Right lobe of liver (tissue), 6 donors: ENCODE measurements around the gene SMARCE1. TPM values are rescaled to one million over a fixed set of nuclear protein-coding genes. Genes with fewer than 3 reads are reported as not detected.

ENCODE experiments used
- ATAC-seq, 4 donors: fragments of 200-7000 bp; cut with Tn5 transposase; one replicate each; pipeline ENCODE4 v1.9.1; 2020; ENCODE audit warnings: mild to moderate bottlenecking in 4 of 4, moderate library complexity in 4 of 4
- DNase-seq, 3 donors: peaks; one replicate each; pipeline ENCODE4 v3.0.0-alpha.2; 2020
- H3K27ac ChIP-seq, 3 donors: fragments of 200-600 bp; one replicate each; pipeline ENCODE4 v1.8.0; 2022
- H3K27me3 ChIP-seq, 2 donors: fragments of 200-600 bp; one replicate each; pipeline ENCODE4 v1.8.0; 2022
- H3K36me3 ChIP-seq, 4 donors: fragments of 200-600 bp; sonication (generic) in 1 of 4; one replicate each; pipeline versions ENCODE4 v1.5.1 to v1.8.0; 2017 to 2022; ENCODE audit warnings: control low read depth in 1 of 4
- H3K4me1 ChIP-seq, 4 donors: fragments of 200-600 bp; sonication (generic) in 1 of 4; one replicate each; pipeline versions ENCODE4 v1.5.1 to v1.8.0; 2017 to 2022; ENCODE audit warnings: control low read depth in 1 of 4
- H3K4me3 ChIP-seq, 3 donors: fragments of 200-600 bp; one replicate each; pipeline ENCODE4 v1.8.0; 2022
- H3K9me3 ChIP-seq, 4 donors: fragments of 200-600 bp; sonication (generic) in 1 of 4; one replicate each; pipeline versions ENCODE4 v1.5.1 to v1.8.0; 2017 to 2022; ENCODE audit warnings: control low read depth in 1 of 4
- POLR2A ChIP-seq: fragments of 450-650 bp; IDR thresholded peaks from one replicate; pipeline ENCODE4 v1.6.1; 2017; ENCODE audit warnings: antibody characterized with exemption, mild to moderate bottlenecking
- whole genome bisulfite sequencing: methylation state at CpG from one replicate; pipeline ENCODE4 v1.1.6; 2018; ENCODE audit warnings: low coverage, low lambda C conversion rate; ENCODE audit not compliant: insufficient coverage; ENCODE audit errors: missing lambda C conversion rate; 5-methylcytosine and 5-hydroxymethylcytosine counted together
- intact Hi-C, 2 donors: fragments of 100-400 bp; cut with DNase I; formaldehyde crosslinking; loops; one replicate each; pipeline versions ENCODE4 v1.11.2 to v1.14.1; 2022
- total RNA-seq, 6 experiments: library from RNA; depleted of rRNA in 2 of 6; stranded (reverse); fragments of >200 nt in 2 of 6; fragmentation: NEBNext Ultra II Directional in 3 of 6; extraction: Animal tissue kit (Norgen Biotek cat#: 25700) in 3 of 6; gene quantifications; one replicate each; pipeline versions ENCODE4 v1.1.0 to v1.2.4, GENCODE V29; 2016 to 2023
- TF ChIP-seq, protein P1 (sequence below), 4 donors: fragments of 200-600 bp in 3 of 4; fragments of 450-650 bp in 1 of 4; IDR thresholded peaks; one replicate each; pipeline versions ENCODE4 v1.5.1 to v1.8.0; 2016 to 2022; ENCODE audit warnings: antibody characterized with exemption in 4 of 4, mild to moderate bottlenecking in 2 of 4
- donor health status: DM: no; HTN: yes; CAD: no.
- donor health status: DM: no; HTN: no; CAD: no.
- donor health status: DM: no; HTN: no; CAD: no.
- donor health status: DM: no; HTN: yes; CAD: no.
- donor health status: DM: no; HTN: yes; CAD: no.

SMARCE1 gene
- total RNA-seq, 6 experiments from 2014 or later = 28.8 to 47.1 (median 33.5) TPM

DNA sequence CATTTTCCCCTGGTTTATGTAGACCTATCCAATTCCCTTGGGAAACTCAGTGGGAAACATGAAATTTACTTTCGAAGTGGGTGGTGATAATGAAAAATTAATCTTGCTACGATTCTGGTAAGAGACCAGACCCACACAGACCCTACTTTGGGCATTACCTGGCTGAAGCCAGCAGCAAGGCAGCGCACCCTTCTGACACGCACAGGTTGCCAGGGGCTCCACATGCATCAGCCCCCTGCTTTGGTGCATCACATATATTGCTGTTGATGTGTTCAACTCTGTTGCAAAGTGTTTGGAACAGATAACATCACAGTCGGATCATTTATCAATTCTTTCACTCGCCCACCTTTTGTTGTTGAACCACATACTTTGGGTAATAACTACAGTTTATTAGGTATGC, 26.6 kb downstream of the SMARCE1 start:
- no peaks in the 10 kb centered on the region for H3K27me3 ChIP-seq
- no peaks in the 10 kb centered on the region for H3K36me3 ChIP-seq
- WGBS = 73% methylated on average over 6 of the region's 6 CpGs
- ATAC-seq (no peak), DNase-seq (no peak)
- intact Hi-C loops = no loop called here
- no peak overlapping the region for H3K4me3 ChIP-seq
- no peak for TF ChIP-seq POLR2A
- TF ChIP-seq, protein P1, sequence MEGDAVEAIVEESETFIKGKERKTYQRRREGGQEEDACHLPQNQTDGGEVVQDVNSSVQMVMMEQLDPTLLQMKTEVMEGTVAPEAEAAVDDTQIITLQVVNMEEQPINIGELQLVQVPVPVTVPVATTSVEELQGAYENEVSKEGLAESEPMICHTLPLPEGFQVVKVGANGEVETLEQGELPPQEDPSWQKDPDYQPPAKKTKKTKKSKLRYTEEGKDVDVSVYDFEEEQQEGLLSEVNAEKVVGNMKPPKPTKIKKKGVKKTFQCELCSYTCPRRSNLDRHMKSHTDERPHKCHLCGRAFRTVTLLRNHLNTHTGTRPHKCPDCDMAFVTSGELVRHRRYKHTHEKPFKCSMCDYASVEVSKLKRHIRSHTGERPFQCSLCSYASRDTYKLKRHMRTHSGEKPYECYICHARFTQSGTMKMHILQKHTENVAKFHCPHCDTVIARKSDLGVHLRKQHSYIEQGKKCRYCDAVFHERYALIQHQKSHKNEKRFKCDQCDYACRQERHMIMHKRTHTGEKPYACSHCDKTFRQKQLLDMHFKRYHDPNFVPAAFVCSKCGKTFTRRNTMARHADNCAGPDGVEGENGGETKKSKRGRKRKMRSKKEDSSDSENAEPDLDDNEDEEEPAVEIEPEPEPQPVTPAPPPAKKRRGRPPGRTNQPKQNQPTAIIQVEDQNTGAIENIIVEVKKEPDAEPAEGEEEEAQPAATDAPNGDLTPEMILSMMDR (IDR thresholded peaks at IDR 0.05) = no peak
- no peak overlapping the region for H3K27ac ChIP-seq
- H3K9me3 ChIP-seq = no peaks in the 10 kb centered on the region
- peaks cover 0 to 12% (median 6%) of the 10 kb centered on the region in 4 donors for H3K4me1 ChIP-seq

GRCh38 chr17:40618754-40619625, 28.6 kb downstream of the SMARCE1 start:
- H3K27ac ChIP-seq = no peak overlapping the region
- H3K9me3 ChIP-seq = no peaks in the 10 kb centered on the region
- 25% methylated on average over 12 of the region's 16 CpGs for WGBS
- ATAC-seq (peak; percentile 46 to 71 (median 54)), DNase-seq (peak in 2 of 3 donors; percentile 59 to 61)
- H3K4me1 ChIP-seq = peaks cover 0 to 12% (median 6%) of the 10 kb centered on the region in 4 donors
- TF ChIP-seq, protein P1 (IDR thresholded peaks at IDR 0.05) = no peak
- no peak for TF ChIP-seq POLR2A
- H3K36me3 ChIP-seq = no peaks in the 10 kb centered on the region
- intact Hi-C loops = loop anchor here in 1 of 2 donors (5.0 kb wide), 1 partner anchor 168 kb away; no protein-coding TSS in a partner anchor
- no peaks in the 10 kb centered on the region for H3K27me3 ChIP-seq
- H3K4me3 ChIP-seq = peak overlapping the region in 1 of 3 donors; percentile 1

DNA sequence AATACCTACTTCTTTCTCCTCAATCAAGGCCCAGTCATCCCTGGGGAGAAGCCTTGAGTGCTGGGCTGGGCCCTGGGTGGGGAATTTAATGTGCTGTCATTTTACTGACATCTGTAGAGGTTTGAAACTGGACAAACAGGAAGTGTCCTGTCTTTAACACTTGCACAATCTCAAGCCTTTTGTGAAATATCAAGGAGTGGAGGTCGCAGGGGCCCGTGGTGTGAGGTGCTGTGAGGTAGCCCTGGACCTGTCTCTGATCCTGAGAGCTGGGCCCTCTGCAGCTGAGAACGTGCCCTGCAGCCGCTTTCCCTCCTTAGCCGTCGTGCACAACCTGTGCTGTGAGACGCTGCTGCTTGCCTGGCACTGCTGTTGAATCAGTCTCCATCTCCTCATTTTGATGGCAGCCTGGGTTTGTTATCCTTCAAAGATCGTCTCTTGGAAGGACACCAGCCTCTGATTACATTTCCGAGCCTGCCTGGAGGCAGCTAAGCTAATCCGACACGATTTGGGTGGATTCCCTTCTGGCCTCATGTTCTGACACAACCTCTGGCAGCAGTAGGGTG, 29.9 kb downstream of the SMARCE1 start:
- H3K36me3 ChIP-seq = no peaks in the 10 kb centered on the region
- no peak overlapping the region for H3K4me3 ChIP-seq
- H3K27ac ChIP-seq = no peak overlapping the region
- TF ChIP-seq POLR2A = no peak
- TF ChIP-seq, protein P1 (IDR thresholded peaks at IDR 0.05) = no peak
- no peaks in the 10 kb centered on the region for H3K27me3 ChIP-seq
- ATAC-seq (no peak), DNase-seq (no peak)
- 50% methylated on average over 1 of the region's 11 CpGs for WGBS
- H3K4me1 ChIP-seq = peaks cover 0 to 12% (median 6%) of the 10 kb centered on the region in 4 donors
- intact Hi-C loops = loop anchor here in 1 of 2 donors (5.0 kb wide), 1 partner anchor 170 kb away; no protein-coding TSS in a partner anchor
- H3K9me3 ChIP-seq = no peaks in the 10 kb centered on the region

DNA sequence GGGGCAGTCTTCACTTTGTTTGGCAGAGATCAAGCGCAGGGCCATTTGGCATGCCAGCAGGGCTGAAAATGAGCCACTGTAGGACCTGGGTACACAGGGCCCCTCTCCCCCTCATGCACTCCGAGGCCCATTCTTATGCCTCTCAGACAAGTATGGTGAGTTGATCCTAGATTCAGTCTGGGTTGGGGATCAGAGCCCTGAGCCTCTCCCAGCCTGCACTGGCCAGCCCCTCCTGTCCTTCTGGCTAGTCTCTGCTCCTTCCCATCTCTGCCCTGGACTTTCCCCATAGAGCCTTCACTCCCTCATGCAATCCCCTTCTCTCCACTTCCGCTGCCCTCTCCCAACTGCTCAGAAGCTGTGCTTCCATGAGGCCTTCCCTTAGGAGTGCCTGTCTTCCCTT, 31.0 kb downstream of the SMARCE1 start:
- Histone ChIP-seq H3K9me3 (no peaks in the 10 kb centered on the region), H3K27me3 (no peaks in the 10 kb centered on the region), H3K4me3 (no peak overlapping the region), H3K27ac (no peak overlapping the region), H3K36me3 (no peaks in the 10 kb centered on the region), H3K4me1 (peaks cover 0 to 12% (median 6%) of the 10 kb centered on the region in 4 donors)
- 100% methylated on average over 1 of the region's 3 CpGs for WGBS
- intact Hi-C loops = loop anchor here in 1 of 2 donors (5.0 kb wide), 1 partner anchor 171 kb away; no protein-coding TSS in a partner anchor
- DNase-seq (no peak), ATAC-seq (no peak)
- TF ChIP-seq, protein P1 (IDR thresholded peaks at IDR 0.05) = no peak
- no peak for TF ChIP-seq POLR2A
